D721Med (cell line): ENCODE data around the gene ZFPM1.

Source experiments
- DNase-seq: peaks from one replicate; pipeline ENCODE4 v3.0.0; 2011; ENCODE audit warnings: low spot score; ENCODE audit not compliant: insufficient read length
- FAIRE-seq: peaks from 2 replicates; lab custom pipeline; 2011; peaks lifted over from hg19 to GRCh38; lab: Jason Lieb, UNC
- TF ChIP-seq, protein P1 (sequence below): IDR thresholded peaks from 2 replicates; pipeline ENCODE4 v1.5.1; 2012; ENCODE audit warnings: mild to moderate bottlenecking, control low read depth; ENCODE audit not compliant: insufficient read depth; ENCODE audit errors: missing control alignments

ZFPM1 gene

DNA sequence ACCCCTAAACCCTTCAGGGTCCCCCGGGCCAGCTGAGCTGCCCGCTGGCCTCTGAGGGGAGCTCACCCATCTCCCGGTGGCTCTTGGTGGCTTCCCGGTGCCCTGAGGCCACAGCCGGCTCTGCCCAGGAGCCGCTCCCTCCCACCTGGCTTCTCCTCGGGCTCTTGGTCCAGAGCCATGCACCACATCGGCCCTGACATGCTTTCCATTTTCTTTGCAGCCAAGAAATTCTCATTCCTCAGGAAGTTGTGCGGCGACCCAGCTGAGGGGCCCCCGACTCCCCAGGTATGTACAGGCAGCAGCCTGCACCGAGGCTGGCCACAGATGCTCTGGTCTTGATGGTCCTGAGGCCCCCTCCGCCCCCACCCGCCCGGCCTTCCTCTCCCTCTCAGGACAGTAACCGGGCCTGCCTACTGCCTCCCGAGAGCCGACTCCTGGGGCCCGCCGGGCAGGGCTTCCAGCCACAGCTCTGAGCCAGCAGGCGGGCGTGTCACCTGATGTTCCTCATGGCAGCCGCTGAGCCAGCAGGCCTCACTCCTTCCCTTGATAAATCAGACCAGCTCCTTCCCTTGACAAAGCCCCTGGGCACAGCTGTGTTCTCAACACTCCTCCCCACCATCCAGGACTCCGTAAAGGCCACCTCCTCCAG is 28.4 kb upstream of the ZFPM1 start:
- FAIRE-seq (no peak), DNase-seq (no peak)
- TF ChIP-seq, protein P1, sequence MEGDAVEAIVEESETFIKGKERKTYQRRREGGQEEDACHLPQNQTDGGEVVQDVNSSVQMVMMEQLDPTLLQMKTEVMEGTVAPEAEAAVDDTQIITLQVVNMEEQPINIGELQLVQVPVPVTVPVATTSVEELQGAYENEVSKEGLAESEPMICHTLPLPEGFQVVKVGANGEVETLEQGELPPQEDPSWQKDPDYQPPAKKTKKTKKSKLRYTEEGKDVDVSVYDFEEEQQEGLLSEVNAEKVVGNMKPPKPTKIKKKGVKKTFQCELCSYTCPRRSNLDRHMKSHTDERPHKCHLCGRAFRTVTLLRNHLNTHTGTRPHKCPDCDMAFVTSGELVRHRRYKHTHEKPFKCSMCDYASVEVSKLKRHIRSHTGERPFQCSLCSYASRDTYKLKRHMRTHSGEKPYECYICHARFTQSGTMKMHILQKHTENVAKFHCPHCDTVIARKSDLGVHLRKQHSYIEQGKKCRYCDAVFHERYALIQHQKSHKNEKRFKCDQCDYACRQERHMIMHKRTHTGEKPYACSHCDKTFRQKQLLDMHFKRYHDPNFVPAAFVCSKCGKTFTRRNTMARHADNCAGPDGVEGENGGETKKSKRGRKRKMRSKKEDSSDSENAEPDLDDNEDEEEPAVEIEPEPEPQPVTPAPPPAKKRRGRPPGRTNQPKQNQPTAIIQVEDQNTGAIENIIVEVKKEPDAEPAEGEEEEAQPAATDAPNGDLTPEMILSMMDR: no peak

DNA sequence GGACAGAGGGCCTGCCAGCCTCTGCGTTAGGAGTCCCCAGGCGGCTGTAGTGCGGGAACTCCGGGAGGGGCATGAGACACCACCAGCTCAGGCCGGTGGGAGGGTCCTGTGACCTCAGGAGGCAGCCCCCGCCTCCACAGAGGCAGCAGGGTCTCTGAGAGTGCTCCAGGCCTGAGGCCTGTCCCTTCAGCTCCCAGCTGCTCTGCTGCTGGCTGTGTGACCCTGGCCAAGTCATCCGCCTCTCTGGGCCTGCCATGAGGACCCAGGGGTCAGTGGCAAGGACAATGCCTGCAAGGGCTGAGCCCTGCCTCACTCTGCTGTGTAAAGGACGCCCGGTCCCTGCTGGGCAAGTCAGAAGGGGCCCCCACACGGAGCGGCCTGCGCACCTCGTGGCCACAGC is 27.1 kb upstream of the ZFPM1 start:
- TF ChIP-seq, protein P1: no peak
- FAIRE-seq: no peak
- DNase-seq: no peak

DNA sequence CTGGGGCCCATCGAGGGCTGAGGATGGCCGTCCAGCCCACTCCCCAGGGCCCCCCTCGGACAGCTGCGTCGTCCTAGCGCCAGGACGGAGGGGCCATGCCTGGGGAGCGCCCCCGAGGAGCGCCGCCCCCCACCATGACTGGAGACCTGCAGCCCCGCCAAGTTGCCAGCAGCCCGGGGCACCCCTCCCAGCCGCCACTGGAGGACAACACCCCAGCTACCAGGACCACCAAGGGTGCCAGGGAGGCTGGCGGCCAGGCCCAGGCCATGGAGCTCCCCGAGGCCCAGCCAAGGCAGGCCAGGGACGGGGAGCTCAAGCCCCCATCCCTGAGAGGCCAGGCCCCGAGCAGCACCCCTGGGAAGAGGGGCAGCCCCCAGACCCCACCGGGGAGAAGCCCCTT is 25.7 kb upstream of the ZFPM1 start:
- DNase-seq (no peak), FAIRE-seq (no peak)
- TF ChIP-seq, protein P1: no peak

DNA sequence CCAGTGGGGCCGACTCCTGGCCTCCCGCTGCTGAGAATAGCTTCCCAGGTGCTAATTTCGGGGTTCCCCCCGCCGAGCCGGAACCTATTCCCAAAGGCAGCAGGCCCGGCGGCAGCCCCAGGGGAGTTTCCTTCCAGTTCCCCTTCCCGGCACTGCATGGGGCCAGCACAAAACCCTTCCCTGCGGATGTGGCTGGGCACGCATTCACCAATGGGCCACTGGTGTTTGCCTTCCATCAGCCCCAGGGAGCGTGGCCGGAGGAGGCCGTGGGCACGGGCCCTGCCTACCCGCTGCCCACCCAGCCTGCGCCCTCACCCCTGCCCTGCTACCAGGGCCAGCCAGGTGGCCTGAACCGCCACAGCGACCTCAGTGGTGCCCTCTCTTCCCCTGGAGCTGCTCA is 24.9 kb upstream of the ZFPM1 start:
- FAIRE-seq (no peak), DNase-seq (no peak)
- TF ChIP-seq, protein P1: no peak

DNA sequence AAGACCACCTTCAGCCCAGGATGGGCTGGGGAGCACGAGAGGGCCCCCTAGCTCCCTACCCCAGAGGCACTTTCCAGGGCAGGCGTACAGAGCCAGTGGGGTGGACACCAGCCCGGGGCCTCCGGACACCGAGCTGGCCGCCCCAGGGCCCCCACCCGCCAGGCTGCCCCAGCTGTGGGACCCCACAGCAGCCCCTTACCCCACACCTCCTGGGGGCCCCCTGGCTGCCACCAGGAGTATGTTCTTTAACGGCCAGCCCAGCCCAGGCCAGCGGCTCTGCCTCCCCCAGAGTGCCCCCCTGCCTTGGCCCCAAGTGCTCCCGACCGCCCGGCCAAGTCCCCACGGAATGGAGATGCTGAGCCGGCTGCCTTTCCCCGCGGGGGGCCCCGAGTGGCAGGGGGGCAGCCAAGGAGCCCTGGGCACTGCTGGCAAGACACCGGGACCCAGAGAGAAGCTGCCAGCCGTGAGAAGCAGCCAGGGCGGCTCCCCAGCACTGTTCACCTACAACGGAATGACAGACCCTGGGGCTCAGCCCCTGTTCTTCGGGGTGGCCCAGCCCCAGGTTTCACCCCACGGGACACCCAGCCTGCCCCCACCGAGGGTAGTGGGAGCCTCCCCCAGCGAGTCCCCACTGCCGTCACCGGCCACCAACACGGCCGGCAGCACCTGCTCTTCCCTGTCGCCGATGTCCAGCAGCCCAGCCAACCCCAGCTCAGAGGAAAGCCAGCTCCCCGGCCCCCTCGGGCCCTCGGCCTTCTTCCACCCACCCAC is 24.3 kb upstream of the ZFPM1 start:
- no peak for FAIRE-seq
- TF ChIP-seq, protein P1: no peak
- DNase-seq: no peak

DNA sequence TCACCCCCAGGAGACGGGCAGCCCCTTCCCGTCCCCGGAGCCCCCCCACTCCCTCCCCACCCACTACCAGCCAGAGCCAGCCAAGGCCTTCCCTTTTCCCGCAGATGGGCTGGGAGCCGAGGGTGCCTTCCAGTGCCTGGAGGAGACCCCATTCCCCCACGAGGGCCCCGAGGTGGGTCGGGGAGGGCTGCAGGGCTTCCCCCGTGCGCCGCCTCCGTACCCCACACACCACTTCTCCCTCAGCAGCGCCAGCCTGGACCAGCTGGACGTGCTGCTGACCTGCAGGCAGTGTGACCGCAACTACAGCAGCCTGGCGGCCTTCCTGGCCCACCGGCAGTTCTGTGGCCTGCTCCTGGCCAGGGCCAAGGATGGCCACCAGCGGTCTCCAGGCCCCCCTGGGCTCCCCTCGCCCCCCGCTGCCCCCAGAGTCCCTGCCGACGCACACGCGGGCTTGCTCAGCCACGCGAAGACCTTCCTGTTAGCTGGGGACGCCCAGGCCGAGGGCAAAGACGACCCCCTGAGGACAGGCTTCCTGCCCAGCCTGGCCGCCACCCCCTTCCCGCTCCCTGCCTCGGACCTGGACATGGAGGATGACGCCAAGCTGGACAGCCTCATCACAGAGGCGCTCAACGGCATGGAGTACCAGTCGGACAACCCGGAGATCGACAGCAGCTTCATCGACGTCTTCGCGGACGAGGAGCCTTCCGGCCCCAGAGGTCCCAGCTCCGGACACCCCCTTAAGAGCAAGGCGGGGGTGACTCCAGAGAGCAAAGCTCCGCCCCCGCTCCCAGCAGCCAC is 23.5 kb upstream of the ZFPM1 start:
- FAIRE-seq (no peak), DNase-seq (no peak)
- TF ChIP-seq, protein P1: no peak

DNA sequence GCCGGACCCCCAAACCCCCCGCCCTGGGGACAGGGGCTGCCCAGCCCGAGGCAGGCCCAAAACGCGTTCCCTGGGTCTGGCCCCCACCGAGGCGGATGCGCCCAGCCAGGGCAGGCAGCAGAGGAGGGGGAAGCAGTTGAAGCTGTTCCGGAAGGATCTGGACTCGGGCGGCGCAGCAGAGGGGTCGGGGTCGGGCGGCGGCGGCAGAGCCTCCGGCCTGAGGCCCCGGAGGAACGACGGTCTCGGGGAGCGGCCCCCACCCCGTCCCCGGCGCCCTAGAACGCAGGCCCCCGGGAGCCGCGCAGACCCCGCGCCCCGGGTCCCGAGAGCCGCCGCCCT is 22.9 kb upstream of the ZFPM1 start:
- FAIRE-seq (no peak), DNase-seq (no peak)
- TF ChIP-seq, protein P1: no peak
